ENCODE results near the gene FBXO10.

- TF ChIP-seq CTCF (conservative IDR thresholded peaks at IDR 0.05; ENCODE audit: low read depth, low read length): no peak
- TF ChIP-seq SMC3 (IDR thresholded peaks at IDR 0.05; ENCODE audit: low read depth, low read length): no peak
- no peak for TF ChIP-seq RAD21 (IDR thresholded peaks at IDR 0.05; ENCODE audit: low read length)
- TF ChIP-seq POLR2A (IDR thresholded peaks at IDR 0.05; ENCODE audit: low read depth, low read length): no peak
- no peak for TF ChIP-seq CEBPB (IDR thresholded peaks at IDR 0.05; ENCODE audit: low read depth, low read length)
- no peak for TF ChIP-seq ELK1 (IDR thresholded peaks at IDR 0.05; ENCODE audit: borderline replicate concordance, low read depth, low read length)
- no peak for TF ChIP-seq USF2 (IDR thresholded peaks at IDR 0.05; ENCODE audit: low read depth, low read length)
- TF ChIP-seq NFE2L2 (IDR thresholded peaks at IDR 0.05; ENCODE audit: low read depth, low read length): no peak
- TF ChIP-seq RFX5 (IDR thresholded peaks at IDR 0.05; ENCODE audit: low read depth, low read length): no peak
- no peak for TF ChIP-seq MAFK (IDR thresholded peaks at IDR 0.05; ENCODE audit: low read depth, low read length)
Observed at GRCh38 chr9:37617832-37618231, 41.7 kb upstream of the FBXO10 start.

Measured in IMR-90 (cell line).